ENCODE data around the gene EPB41L5.
A peak's percentile ranks its signal among the peaks of the same experiment; 100 is the strongest.
"Not testable (repeated sequence)": the region's sequence is repeated elsewhere in the genome, so short reads cannot be mapped to it uniquely, and the experiment has no call there.

The EPB41L5 gene

DNA sequence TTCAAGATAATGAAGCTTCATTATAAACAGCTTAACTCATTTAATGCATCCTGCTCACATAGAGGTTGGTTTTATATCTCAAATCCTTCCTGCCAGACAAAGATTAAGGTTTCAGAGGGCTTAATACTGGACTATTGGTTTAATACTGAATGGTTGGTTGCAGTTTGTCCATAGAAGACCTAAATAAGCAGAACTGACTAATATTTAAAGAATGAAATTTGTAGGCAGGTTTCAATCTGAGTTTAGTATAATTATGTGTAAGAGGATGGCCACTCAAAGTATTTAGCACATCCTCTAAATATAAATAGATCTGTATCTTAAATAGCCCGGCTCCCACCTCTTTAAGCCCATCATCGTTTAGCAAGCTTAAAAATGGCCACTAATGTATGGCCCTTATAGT lies 92.5 kb downstream of the EPB41L5 start:
- no peak for DNase-seq

DNA sequence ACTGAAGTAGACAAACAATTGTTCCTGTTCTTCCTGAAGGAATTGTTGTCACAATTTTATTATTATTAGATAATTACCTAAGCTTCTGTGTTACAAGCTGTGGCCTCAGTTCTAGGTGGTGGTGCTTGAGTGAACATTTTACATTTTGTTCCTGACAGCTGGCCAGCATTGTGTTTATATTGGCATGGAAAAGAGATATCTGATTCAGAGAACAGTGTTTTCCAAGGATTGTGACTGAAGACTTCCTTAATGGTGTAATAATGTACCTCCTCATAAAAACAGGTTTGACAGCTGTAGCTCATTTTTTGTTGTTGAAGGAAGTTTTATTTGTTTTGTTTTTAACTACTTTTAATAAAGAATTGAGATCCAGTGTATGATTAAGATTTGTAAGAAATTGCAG lies 95.2 kb downstream of the EPB41L5 start:
- no peak for DNase-seq

DNA sequence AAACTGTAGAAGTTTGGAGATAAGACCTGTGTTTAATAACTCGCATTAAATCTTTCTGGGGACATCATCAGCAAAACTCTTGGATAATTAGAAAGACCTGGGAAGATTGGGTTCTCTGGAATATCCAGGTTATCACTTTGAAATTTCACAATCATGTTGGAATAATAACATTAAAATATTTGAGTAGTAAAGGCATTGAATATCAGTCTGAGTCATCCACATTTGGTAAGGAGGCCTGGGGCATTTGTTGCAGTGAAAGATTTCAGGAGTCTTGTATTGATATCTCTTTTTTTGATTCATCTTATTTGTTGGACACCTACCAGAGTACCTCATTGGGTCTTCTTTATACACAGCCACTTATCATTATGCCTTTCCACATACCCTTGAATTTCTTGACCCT lies 95.9 kb downstream of the EPB41L5 start:
- no peak for DNase-seq

GRCh38 chr2:120109186-120110061 lies 96.5 kb downstream of the EPB41L5 start:
- DNase-seq, result peak in 1 of 2 experiments; percentile 40

- DNase-seq, result no peak
These were observed 97.1 kb downstream of the EPB41L5 start for GRCh38 chr2:120110062-120110362.

DNA sequence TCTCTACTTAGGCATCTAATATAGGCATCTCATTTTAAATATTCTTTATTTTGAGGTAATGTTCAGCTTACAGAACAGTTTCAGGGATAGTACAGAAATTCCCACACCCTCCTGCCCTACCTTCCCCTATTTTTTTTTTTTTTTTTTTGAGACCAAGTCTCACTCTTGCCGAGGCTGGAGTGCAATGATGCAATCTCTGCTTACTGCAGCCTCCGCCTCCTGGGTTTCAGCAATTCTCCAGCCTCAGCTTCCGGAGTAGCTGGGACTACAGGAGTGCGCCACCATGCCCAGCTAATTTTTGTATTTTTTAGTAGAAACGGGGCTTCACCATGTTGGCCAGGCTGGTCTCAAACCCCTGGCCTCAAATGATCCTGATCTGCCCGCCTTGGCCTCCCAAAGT lies 97.6 kb downstream of the EPB41L5 start:
- no peak for DNase-seq

DNA sequence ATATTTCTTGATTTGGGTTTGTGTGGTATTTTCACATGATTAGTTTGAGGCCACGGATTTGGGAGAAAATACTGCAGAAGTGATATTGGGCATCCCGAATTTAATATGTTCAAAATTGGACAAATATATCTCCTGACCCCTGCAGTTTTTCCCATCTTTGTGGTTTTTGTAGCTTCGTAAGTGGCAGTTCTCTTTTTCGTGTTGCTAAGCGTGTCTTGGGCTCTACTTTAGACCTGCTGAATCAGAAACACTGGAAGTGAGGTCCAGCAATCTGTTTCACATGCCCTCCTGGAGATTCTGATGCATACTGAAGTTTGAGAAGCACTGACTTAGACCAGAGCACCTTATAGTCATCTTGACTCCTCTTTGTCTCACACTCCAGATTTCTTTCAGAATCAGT lies 98.3 kb downstream of the EPB41L5 start:
- no peak for DNase-seq

- no peak for DNase-seq
These were observed 105.1 kb downstream of the EPB41L5 start for GRCh38 chr2:120118018-120118417.

DNA sequence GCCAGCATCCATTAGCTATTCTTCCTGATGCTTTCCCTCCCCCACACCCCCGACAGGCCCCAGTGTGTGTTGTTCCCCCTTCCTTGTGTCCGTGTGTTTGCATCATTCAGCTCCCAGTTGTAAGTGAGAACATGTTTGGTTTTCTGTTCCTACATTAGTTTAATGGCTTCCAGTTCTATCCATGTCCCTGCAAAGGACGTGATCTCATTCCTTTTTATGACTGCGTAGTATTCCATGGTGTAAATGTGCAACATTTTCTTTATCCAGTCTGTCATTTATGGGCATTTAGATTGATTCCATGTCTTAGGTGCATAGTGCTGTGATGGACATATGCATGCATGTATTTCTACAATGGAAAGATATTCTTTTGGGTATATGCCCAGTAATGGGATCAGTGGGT lies 105.6 kb downstream of the EPB41L5 start:
- DNase-seq, result no peak

GRCh38 chr2:120121337-120121736 lies 108.5 kb downstream of the EPB41L5 start:
- DNase-seq, result not testable (repeated sequence)

GRCh38 chr2:120123090-120123489 lies 110.2 kb downstream of the EPB41L5 start:
- DNase-seq, result no peak

GRCh38 chr2:120125195-120125594 lies 112.3 kb downstream of the EPB41L5 start:
- no peak for DNase-seq

GRCh38 chr2:120128216-120128615 lies 115.3 kb downstream of the EPB41L5 start:
- DNase-seq, result no peak

DNA sequence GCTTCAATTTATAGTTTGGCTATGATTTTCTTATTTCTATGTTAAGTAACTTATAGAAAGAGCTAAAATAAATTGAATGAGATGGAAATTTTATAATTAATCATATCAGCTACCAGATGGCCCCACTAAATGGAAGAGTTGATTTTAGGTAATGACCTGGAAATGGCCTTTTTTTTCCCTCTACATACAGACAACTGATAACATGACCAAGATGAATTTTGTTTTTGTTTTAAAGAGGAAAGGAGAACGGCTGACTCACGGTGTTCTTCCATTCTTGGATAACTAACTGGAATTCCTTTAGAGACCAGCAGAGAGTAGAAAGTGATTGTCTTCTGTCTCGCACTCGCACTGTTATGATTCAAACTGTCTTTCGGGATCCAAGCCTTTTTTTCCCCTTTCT lies 119.3 kb downstream of the EPB41L5 start:
- DNase-seq, result no peak

- DNase-seq, result no peak
These were observed 119.8 kb downstream of the EPB41L5 start for GRCh38 chr2:120132691-120133090.

GRCh38 chr2:120133572-120134244 lies 120.8 kb downstream of the EPB41L5 start:
- no peak for DNase-seq

DNA sequence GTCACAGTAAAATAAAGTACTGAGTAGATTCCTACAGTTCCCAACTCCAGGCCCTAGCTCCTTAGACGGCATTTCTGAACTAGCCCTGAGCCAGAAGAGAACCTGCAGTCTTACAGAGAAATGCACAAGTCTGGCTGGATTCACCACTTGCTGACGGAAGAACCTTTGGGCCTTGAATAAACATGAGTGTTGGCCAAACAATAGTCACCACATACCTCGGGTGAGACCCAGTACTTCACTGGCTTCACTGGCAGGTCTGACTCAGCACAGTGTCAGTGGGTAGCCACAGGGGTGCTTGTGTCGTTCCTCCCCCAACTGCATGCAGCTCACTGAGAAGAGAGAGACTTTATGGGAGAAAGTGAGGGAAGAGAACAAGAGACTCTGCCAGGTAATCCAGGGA lies 121.4 kb downstream of the EPB41L5 start:
- no peak for DNase-seq

DNA sequence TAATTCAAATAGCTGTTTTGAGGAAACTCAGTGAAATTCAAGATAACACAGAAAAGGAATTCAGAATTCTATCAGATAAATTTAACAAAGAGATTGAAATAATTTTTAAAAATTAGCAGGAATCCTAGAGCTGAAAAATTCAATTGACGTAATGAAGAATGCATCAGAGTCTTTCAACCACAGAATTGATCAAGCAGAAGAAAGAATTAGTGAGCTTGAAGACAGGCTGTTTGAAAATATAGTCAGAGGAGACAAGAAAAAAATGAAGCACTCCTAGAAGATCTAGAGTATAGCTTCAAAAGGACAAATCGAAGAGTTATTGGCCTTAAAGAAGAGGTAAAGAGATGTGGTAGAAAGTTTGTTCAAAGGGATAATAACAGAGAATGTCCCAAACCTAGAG lies 122.1 kb downstream of the EPB41L5 start:
- DNase-seq, result not testable (repeated sequence)

- no peak for DNase-seq
These were observed 128.0 kb downstream of the EPB41L5 start for GRCh38 chr2:120140866-120141265.

- DNase-seq, result no peak
These were observed 128.6 kb downstream of the EPB41L5 start for GRCh38 chr2:120141300-120142069.

GRCh38 chr2:120142528-120143219 lies 129.8 kb downstream of the EPB41L5 start:
- DNase-seq, result no peak

DNA sequence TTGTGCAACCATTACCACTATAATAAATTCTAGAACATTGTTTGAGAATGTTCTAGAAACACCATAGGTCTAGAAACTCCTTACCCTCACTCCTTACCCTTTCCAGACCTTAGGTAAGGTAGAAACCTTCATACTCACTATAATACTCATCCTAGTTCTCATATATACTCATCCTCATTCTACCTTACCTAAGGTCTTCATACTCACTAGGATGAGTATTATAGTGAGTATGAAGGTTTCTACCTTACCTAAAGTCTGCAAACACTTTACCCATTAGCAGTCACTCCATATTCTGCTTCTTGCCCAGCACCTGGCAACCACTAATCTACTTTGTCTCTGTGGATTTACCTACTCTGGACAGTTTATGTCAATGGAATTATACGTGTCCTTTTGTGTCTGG lies 135.4 kb downstream of the EPB41L5 start:
- DNase-seq, result no peak

GRCh38 chr2:120148669-120149068 lies 135.8 kb downstream of the EPB41L5 start:
- no peak for DNase-seq
